22Rv1 (cell line): ENCODE data around the gene PSD2.

Source experiments
- ZFX ChIP-seq: fragments of 450-650 bp; IDR thresholded peaks from 2 replicates; pipeline ENCODE4 v1.6.1; 2017; ENCODE audit warnings: antibody characterized with exemption, borderline replicate concordance
- TF ChIP-seq, protein P1 (sequence below): fragments of 450-650 bp; IDR thresholded peaks from 2 replicates; pipeline ENCODE4 v1.5.1; 2017; ENCODE audit warnings: mild to moderate bottlenecking

DNA sequence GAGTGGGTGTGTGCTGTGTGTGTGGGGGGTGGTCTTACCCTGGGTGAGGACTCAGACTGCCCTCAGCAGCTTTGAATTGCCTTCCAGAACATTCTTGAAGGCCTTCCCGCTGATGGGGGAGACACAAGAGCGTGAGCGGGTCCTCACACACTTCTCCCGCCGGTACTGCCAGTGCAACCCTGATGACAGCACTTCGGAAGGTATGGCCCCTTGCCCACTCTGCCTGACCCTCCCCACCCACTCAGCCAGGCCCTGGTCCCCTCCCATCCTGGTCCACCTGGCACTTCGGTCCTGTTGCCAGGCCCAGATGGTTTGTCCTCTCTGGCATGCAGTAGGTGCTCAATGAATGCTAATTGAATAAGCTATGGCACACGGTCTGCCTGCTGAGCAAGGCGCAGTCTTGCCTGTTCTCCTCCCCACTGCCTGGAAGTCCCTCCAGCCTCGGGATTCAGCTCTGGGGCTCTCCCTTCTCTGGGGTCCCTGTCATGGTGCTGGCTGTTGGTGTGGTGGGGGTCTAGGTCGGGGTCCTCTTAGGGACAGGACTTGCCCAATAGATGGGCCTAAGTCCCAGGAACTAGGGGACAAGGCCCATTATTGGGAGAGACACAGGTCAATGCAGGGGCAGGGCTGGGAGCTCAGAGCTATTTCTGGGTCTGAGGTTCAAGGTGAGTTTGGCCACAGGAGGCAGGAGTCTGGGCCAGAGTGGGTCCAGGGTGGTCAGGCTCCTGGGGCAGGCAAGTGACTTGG lies 26.4 kb downstream of the PSD2 start:
- TF ChIP-seq, protein P1, sequence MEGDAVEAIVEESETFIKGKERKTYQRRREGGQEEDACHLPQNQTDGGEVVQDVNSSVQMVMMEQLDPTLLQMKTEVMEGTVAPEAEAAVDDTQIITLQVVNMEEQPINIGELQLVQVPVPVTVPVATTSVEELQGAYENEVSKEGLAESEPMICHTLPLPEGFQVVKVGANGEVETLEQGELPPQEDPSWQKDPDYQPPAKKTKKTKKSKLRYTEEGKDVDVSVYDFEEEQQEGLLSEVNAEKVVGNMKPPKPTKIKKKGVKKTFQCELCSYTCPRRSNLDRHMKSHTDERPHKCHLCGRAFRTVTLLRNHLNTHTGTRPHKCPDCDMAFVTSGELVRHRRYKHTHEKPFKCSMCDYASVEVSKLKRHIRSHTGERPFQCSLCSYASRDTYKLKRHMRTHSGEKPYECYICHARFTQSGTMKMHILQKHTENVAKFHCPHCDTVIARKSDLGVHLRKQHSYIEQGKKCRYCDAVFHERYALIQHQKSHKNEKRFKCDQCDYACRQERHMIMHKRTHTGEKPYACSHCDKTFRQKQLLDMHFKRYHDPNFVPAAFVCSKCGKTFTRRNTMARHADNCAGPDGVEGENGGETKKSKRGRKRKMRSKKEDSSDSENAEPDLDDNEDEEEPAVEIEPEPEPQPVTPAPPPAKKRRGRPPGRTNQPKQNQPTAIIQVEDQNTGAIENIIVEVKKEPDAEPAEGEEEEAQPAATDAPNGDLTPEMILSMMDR = no peak
- no peak for TF ChIP-seq ZFX
